Inferior parietal cortex (tissue), 1 donor: ENCODE results near the gene IGDCC3.
A peak's percentile ranks its signal among the peaks of the same experiment; 100 is the strongest.

Experiments
- DNase-seq: peaks from one replicate; pipeline ENCODE4 v3.0.0-alpha.2; 2016; ENCODE audit errors: extremely low spot score

Gene IGDCC3

GRCh38 chr15:65298731-65299130 is 79.1 kb downstream of the IGDCC3 start:
- no peak for DNase-seq

DNA sequence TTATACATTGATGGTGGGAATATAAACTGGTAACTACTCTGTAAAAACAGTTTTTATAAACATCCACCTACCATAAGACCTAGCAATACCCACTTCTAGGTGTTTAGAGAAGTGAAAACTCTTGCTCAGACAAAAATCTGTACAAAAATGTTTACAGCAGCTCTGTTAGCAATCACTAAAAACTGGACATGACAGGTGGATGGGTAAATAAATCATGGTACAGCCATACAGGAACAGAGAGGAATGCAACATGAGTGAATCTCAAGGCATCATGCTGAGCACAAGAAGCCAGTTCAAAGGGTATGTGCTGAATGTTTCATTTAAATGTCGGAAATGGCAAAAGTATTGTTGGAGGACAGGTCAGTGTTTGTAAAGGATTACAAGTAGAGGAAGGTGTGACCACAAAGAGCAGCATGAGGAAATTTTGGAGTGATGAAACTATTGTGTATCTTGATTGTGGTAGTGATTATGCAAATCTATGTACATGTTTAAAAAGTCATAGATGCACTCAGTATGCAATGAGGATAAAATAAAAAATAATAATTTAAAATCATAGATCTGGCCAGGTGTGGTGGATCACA is 84.8 kb downstream of the IGDCC3 start:
- no peak for DNase-seq

DNA sequence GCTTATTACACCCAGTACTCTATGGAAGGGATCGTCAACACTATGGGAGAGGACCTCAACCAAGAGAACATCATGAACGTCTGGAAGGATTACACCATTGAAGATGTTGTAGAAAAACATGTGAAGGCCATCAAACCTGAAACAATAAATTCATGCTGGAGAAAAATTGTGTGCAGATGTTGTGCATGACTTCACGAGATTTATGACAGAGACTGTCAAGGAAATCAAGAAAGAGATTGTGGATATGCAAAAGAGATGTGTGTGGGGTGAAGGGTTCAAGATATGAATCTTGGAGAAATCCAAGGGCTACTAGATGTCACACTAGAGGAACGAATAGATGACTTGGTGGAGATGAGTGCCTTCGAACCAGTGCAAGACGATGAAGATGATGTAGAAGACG is 87.6 kb downstream of the IGDCC3 start:
- no peak for DNase-seq

DNA sequence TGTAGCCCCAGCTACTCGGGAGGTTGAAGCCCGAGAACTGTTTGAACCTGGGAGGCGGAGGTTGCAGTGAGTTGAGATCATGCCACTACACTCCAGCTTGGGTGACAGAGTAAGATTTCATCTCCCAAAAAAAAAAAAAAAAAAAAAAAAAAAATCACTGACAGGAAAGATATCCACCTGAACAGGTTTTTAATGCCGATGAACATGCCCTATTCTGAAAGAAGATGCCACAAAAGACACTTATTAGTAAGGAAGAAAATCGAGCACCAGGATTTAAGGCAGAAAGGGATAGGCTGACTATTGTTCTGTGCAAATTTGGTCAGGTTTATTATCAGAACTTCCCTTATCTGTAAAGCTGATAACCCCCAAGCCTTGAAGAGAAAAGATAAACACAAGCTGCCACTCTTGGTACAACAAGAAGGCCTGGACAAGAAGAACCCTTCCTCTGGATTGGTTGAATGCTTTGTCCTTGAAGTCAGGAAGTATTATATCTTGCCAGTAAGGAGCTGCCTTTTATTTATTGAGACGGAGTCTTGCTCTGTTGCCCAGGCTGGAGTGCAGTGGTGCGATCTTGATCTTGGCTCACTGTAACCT is 88.4 kb downstream of the IGDCC3 start:
- DNase-seq = no peak

- DNase-seq = no peak
These were observed 90.3 kb downstream of the IGDCC3 start for GRCh38 chr15:65287520-65287855.

DNA sequence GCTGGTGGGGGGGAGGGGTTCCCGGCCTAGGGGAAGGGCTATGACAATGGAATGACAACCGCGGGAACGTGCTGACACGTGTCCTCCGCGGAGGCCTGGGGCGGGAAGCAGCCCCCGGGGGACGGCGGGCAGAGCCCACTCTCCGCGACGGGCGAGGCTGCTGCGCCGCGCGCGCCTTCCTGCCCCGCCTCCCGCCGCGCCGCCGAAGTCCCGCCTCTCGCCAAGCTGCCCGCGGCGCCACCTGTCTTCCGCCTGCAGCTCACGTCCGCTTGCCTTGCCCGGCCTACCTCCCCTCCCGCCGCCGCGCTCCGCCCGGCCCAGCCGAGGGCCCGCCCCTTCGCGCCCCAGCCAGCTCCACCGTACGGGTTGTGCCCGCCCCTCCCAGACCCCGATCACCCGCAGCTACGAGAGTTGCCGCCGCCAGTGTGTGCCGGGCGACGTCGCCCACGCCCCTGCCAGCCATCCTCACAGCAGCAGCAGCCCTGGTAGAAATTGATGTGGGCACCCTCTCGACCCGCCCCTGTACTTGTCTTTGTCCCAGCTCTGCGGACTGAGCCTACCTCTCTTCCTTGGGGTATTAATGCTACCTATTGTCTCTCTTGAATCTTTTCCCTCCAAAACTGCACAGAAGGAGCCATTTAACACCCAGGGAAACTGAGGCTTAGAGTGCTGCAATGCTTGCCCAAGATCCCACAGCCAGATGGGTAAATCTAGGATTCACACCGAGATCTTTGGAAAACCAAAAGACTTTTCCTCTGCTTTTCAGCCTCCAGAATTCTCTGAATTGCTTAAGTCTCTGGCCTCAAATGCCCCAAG is 90.9 kb downstream of the IGDCC3 start, which contains the start of gene PARP16:
Gene PARP16 (minus strand): TSS at position 180 of the 816 bp plus-strand sequence. CDS start 457 bp downstream, outside the sequence.
- DNase-seq = peak; percentile 78

GRCh38 chr15:65286069-65286703 is 91.6 kb downstream of the IGDCC3 start:
- peak; percentile 34 for DNase-seq

DNA sequence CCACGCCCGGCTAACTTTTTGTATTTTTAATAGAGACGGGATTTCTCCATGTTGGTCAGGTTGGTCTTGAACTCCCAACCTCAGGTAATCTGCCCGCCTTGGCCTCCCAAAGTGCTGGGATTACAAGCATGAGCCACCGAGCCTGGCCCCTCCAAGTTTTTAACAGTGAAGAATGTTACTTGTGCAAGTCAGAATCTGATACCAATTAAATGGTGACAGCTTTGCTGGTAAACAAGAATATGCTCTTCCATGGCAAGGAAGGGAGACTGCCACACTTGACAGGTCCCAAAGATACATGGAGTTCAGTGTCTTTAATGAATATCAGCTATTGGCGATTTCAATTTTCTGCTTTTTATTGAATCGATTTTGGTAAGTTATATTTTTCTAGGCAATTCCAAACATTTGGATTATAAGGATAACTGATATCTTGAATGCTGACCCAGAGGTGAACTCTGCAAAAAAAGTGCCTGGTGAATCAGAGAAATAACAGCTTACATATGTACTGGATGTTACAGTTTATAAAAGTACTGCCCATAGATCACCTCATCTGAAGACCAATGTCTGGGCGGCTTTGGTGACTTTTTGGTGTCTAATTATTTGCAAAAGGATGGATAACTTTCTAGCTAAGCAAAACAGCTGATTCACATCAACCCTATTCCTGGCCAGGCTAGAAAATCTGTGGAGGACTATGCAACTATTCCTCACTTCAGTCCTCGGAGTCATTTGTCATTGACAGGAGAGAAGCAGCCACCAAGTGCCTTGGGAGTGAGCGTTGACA is 92.3 kb downstream of the IGDCC3 start:
- DNase-seq = no peak

DNA sequence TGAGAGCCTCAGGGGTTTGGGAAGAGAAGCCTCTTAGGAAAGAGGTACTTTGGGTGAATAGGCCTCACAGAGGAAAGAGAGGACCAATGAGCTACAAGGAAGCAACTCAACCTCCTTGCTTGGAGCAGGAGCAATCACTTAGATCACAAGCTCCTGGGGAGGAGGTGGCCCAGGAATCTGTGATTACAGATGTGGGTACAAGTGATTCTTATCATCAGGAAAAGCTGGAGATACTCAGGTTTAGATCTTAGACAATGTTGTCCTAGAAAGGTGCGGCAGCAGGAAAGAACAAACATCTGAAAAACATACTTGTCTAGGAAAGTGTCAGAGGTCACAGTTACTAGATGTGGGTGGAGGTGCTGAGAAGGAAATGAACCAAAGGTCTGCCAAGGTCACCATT is 99.3 kb downstream of the IGDCC3 start:
- no peak for DNase-seq
